Endodermal cell (in vitro differentiated cells): Measurements from ENCODE around the gene CLBA1. TPM values are rescaled to one million over a fixed set of nuclear protein-coding genes. Genes with fewer than 3 reads are reported as not detected.
A peak's percentile ranks its signal among the peaks of the same experiment; 100 is the strongest.

Experiments used
- DNase-seq: peaks from one replicate; pipeline ENCODE4 v3.0.0-alpha.2; 2017
- H3K27ac ChIP-seq: 2 replicates; pipeline ENCODE4 v1.5.1; 2013; ENCODE audit warnings: mild to moderate bottlenecking, low read depth, low read length, moderate library complexity
- H3K27me3 ChIP-seq: 2 replicates; pipeline ENCODE4 v1.6.1; 2013; ENCODE audit warnings: mild to moderate bottlenecking, low read length, moderate library complexity; ENCODE audit not compliant: insufficient read depth, control insufficient read depth, poor library complexity, severe bottlenecking
- H3K36me3 ChIP-seq: 2 replicates; pipeline ENCODE4 v1.7.0; 2013; ENCODE audit warnings: mild to moderate bottlenecking, low read length, moderate library complexity; ENCODE audit not compliant: control insufficient read depth, insufficient read depth
- H3K4me1 ChIP-seq: one replicate; pipeline ENCODE4 v1.7.0; 2013; ENCODE audit warnings: low read length; ENCODE audit not compliant: control insufficient read depth, insufficient read depth
- H3K4me3 ChIP-seq: 2 replicates; pipeline ENCODE4 v1.5.1; 2013; ENCODE audit warnings: mild to moderate bottlenecking, low read length, moderate library complexity
- H3K9ac ChIP-seq: 2 replicates; pipeline ENCODE4 v1.6.1; 2013; ENCODE audit warnings: mild to moderate bottlenecking, low read length, moderate library complexity; ENCODE audit not compliant: poor library complexity, severe bottlenecking; ENCODE audit errors: extremely low read depth
- H3K9me3 ChIP-seq: 2 replicates; pipeline ENCODE4 v1.6.1; 2013; ENCODE audit warnings: mild to moderate bottlenecking, low read length, moderate library complexity; ENCODE audit not compliant: control insufficient read depth
- H3K27ac Mint-ChIP-seq: 2 replicates; pipeline ENCODE4 v1.8.0; 2020; ENCODE audit warnings: mixed read lengths
- H3K27me3 Mint-ChIP-seq: 2 replicates; pipeline ENCODE4 v1.8.0; 2021; ENCODE audit warnings: mild to moderate bottlenecking, mixed read lengths; ENCODE audit not compliant: insufficient read depth
- H3K36me3 Mint-ChIP-seq: 2 replicates; pipeline ENCODE4 v1.8.0; 2020; ENCODE audit warnings: low read depth, mixed read lengths
- H3K4me1 Mint-ChIP-seq: 2 replicates; pipeline ENCODE4 v1.8.0; 2020; ENCODE audit warnings: mixed read lengths
- H3K4me3 Mint-ChIP-seq: 2 replicates; pipeline ENCODE4 v1.8.0; 2020; ENCODE audit warnings: mild to moderate bottlenecking, moderate library complexity, mixed read lengths
- H3K9me3 Mint-ChIP-seq: 2 replicates; pipeline ENCODE4 v1.8.0; 2020; ENCODE audit warnings: mild to moderate bottlenecking, mixed read lengths
- CTCF ChIP-seq: fragments of 200-600 bp; sonication (generic); conservative IDR thresholded peaks from 2 replicates; pipeline ENCODE4 v1.5.0; 2021; ENCODE audit warnings: antibody characterized with exemption, mild to moderate bottlenecking
- WGBS, 2 experiments: methylation state at CpG; one replicate each; pipeline versions ENCODE4 v1.1.5 to v1.1.7; 2013; ENCODE audit warnings: missing lambda C conversion rate in 2 of 2, mixed read lengths in 1 of 2; ENCODE audit not compliant: insufficient coverage in 1 of 2, insufficient read length in 1 of 2; 5-methylcytosine and 5-hydroxymethylcytosine counted together
- total RNA-seq, 2 donors: library from RNA; stranded (reverse); fragmentation: NEBNext Ultra II Directional in 1 of 2; extraction: Animal tissue kit (Norgen Biotek cat#: 25700) in 1 of 2; gene quantifications; 2 replicates in 1 of 2; 3 replicates in 1 of 2; pipeline ENCODE4 v1.2.1, GENCODE V29; 2021

CLBA1 gene
- total RNA-seq, 2 donors from 2014 or later, result 11.2 to 12.5 TPM

GRCh38 chr14:104977681-104978653 is 7.6 kb upstream of the CLBA1 start, which contains the start of gene AHNAK2:
AHNAK2 (minus strand) TSS chr14:104978374; CDS start chr14:104978237, 137 bp downstream.
- Mint-ChIP-seq H3K4me3 (peak within 1 kb of the TSS; percentile 68), H3K27ac (no peak within 1 kb of the TSS), H3K36me3 (no peaks in the 10 kb centered on the region), H3K9me3 (no peaks in the 10 kb centered on the region), H3K4me1 (peaks cover 3% of the 10 kb centered on the region), H3K27me3 (peaks cover 55% of the 10 kb centered on the region)
- DNase-seq, result peak; percentile 95
- Histone ChIP-seq H3K4me1 (no peaks in the 10 kb centered on the region), H3K36me3 (no peaks in the 10 kb centered on the region), H3K27me3 (peaks cover 36% of the 10 kb centered on the region), H3K9me3 (no peaks in the 10 kb centered on the region), H3K4me3 (peak within 1 kb of the TSS; percentile 77), H3K9ac (no peak within 1 kb of the TSS), H3K27ac (no peak within 1 kb of the TSS)
- 3 to 5% methylated on average over 54 to 111 of the region's 111 CpGs for WGBS, 2 experiments
- no peak for TF ChIP-seq CTCF

- peak overlapping the region; percentile 69 for H3K4me3 ChIP-seq
- H3K27me3 ChIP-seq, result peaks cover 36% of the 10 kb centered on the region
- peaks cover 3% of the 10 kb centered on the region for H3K4me1 Mint-ChIP-seq
- no peak for TF ChIP-seq CTCF
- peak overlapping the region; percentile 53 for H3K4me3 Mint-ChIP-seq
- H3K4me1 ChIP-seq, result no peaks in the 10 kb centered on the region
- H3K36me3 Mint-ChIP-seq, result no peaks in the 10 kb centered on the region
- H3K27ac ChIP-seq, result no peak overlapping the region
- peaks cover 55% of the 10 kb centered on the region for H3K27me3 Mint-ChIP-seq
- WGBS, 2 experiments, result 41 to 44% methylated on average over 19 to 32 of the region's 32 CpGs
- no peaks in the 10 kb centered on the region for H3K36me3 ChIP-seq
- no peak overlapping the region for H3K9ac ChIP-seq
- no peaks in the 10 kb centered on the region for H3K9me3 ChIP-seq
- H3K9me3 Mint-ChIP-seq, result no peaks in the 10 kb centered on the region
- no peak overlapping the region for H3K27ac Mint-ChIP-seq
- peak; percentile 66 for DNase-seq
These were observed 6.6 kb upstream of the CLBA1 start for GRCh38 chr14:104978746-104979691.
